ENCODE results near the gene ZEB2. TPM values are rescaled to one million over a fixed set of nuclear protein-coding genes. Genes with fewer than 3 reads are reported as not detected.

ZEB2 gene
- polyA plus RNA-seq, 1 donor from 2014 or later, result 2.2 TPM

DNA sequence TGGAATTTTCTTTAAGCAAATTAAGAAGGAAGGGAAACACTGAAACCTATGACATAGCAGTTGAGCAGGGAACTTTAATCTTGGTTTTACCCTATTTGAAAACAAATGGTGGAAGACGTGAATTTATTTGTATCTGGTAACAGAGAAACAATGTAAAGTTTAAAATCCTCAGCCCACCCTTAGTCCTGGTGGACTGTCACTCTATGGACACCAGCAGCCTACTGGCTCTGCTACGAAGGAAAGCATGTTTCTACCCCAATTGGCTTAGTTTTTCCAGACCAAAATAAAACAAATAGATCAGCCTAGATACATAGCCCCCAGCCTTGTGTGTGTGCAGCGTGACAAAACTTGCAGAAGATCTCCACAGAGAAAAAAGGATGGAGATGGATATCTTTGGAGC lies 7.4 kb downstream of the ZEB2 start:
- Histone ChIP-seq H3K36me3 (ENCODE audit: insufficient read depth, low read length) (no peaks in the 10 kb centered on the region), H3K27me3 (ENCODE audit: insufficient read depth, low read depth, low read length) (peaks cover 35% of the 10 kb centered on the region), H3K9me3 (ENCODE audit: low read length) (no peaks in the 10 kb centered on the region), H3K27ac (ENCODE audit: low read length) (no peak overlapping the region), H3F3A (ENCODE audit: insufficient read depth, low read length, poor library complexity, severe bottlenecking) (no peaks in the 10 kb centered on the region), H3K9me2 (ENCODE audit: insufficient read depth, low read length) (no peaks in the 10 kb centered on the region), H4K20me1 (ENCODE audit: insufficient read depth) (no peaks in the 10 kb centered on the region), H3K4me3 (ENCODE audit: low read length) (no peak overlapping the region), H3K4me2 (ENCODE audit: low read length) (no peak overlapping the region), H3K79me2 (replicated peaks; ENCODE audit: insufficient read depth, low read length) (peaks cover 81% of the 10 kb centered on the region), H2AFZ (ENCODE audit: low read depth, low read length) (no peak overlapping the region), H3K9ac (ENCODE audit: low read length) (no peak overlapping the region)
- TF ChIP-seq EP300 (conservative IDR thresholded peaks at IDR 0.05; ENCODE audit: poor library complexity, severe bottlenecking) (no peak), RAD21 (conservative IDR thresholded peaks at IDR 0.05) (no peak), TAF1 (IDR thresholded peaks at IDR 0.05; ENCODE audit: low read depth) (no peak), POLR2AphosphoS5 (IDR thresholded peaks at IDR 0.05) (no peak), SMC3 (conservative IDR thresholded peaks at IDR 0.05; ENCODE audit: poor library complexity) (no peak), MXI1 (conservative IDR thresholded peaks at IDR 0.05; ENCODE audit: poor library complexity, severe bottlenecking) (no peak), EZH2 (IDR thresholded peaks at IDR 0.05; ENCODE audit: borderline replicate concordance, insufficient read depth, low read length, poor library complexity, severe bottlenecking) (no peak)
- TF ChIP-seq, protein P1, sequence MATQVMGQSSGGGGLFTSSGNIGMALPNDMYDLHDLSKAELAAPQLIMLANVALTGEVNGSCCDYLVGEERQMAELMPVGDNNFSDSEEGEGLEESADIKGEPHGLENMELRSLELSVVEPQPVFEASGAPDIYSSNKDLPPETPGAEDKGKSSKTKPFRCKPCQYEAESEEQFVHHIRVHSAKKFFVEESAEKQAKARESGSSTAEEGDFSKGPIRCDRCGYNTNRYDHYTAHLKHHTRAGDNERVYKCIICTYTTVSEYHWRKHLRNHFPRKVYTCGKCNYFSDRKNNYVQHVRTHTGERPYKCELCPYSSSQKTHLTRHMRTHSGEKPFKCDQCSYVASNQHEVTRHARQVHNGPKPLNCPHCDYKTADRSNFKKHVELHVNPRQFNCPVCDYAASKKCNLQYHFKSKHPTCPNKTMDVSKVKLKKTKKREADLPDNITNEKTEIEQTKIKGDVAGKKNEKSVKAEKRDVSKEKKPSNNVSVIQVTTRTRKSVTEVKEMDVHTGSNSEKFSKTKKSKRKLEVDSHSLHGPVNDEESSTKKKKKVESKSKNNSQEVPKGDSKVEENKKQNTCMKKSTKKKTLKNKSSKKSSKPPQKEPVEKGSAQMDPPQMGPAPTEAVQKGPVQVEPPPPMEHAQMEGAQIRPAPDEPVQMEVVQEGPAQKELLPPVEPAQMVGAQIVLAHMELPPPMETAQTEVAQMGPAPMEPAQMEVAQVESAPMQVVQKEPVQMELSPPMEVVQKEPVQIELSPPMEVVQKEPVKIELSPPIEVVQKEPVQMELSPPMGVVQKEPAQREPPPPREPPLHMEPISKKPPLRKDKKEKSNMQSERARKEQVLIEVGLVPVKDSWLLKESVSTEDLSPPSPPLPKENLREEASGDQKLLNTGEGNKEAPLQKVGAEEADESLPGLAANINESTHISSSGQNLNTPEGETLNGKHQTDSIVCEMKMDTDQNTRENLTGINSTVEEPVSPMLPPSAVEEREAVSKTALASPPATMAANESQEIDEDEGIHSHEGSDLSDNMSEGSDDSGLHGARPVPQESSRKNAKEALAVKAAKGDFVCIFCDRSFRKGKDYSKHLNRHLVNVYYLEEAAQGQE (IDR thresholded peaks at IDR 0.05; ENCODE audit: borderline replicate concordance), result no peak
- TF ChIP-seq, protein P2, sequence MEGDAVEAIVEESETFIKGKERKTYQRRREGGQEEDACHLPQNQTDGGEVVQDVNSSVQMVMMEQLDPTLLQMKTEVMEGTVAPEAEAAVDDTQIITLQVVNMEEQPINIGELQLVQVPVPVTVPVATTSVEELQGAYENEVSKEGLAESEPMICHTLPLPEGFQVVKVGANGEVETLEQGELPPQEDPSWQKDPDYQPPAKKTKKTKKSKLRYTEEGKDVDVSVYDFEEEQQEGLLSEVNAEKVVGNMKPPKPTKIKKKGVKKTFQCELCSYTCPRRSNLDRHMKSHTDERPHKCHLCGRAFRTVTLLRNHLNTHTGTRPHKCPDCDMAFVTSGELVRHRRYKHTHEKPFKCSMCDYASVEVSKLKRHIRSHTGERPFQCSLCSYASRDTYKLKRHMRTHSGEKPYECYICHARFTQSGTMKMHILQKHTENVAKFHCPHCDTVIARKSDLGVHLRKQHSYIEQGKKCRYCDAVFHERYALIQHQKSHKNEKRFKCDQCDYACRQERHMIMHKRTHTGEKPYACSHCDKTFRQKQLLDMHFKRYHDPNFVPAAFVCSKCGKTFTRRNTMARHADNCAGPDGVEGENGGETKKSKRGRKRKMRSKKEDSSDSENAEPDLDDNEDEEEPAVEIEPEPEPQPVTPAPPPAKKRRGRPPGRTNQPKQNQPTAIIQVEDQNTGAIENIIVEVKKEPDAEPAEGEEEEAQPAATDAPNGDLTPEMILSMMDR (IDR thresholded peaks at IDR 0.05; ENCODE audit: poor library complexity, severe bottlenecking), result no peak

DNA sequence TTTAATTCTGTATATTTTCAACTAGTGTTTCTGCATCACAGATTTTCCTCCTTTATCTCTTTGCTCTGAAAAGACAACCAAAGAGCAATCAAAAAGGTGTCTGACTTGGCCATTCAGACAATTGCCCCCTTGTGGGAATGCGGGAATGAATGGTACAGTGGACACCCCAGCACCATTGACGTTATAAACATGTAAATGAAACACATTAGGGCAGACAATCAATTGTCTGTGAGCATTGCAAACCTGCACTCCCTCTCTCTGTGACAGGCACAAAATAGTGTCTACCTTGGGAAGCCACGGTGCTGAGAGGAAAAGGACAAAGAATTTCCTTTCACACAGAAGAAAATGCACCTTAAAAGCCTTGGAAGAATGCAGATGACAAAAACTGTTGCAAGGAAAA lies 8.0 kb downstream of the ZEB2 start:
- Histone ChIP-seq H3K79me2 (replicated peaks; ENCODE audit: insufficient read depth, low read length) (peaks cover 82% of the 10 kb centered on the region), H3K27ac (ENCODE audit: low read length) (no peak overlapping the region), H2AFZ (ENCODE audit: low read depth, low read length) (no peak overlapping the region), H3K9ac (ENCODE audit: low read length) (no peak overlapping the region), H3K4me2 (ENCODE audit: low read length) (no peak overlapping the region), H3F3A (ENCODE audit: insufficient read depth, low read length, poor library complexity, severe bottlenecking) (no peaks in the 10 kb centered on the region), H3K4me3 (ENCODE audit: low read length) (no peak overlapping the region), H3K9me2 (ENCODE audit: insufficient read depth, low read length) (no peaks in the 10 kb centered on the region), H3K36me3 (ENCODE audit: insufficient read depth, low read length) (no peaks in the 10 kb centered on the region), H3K27me3 (ENCODE audit: insufficient read depth, low read depth, low read length) (peaks cover 32% of the 10 kb centered on the region), H3K9me3 (ENCODE audit: low read length) (no peaks in the 10 kb centered on the region), H4K20me1 (ENCODE audit: insufficient read depth) (no peaks in the 10 kb centered on the region)
- TF ChIP-seq MXI1 (conservative IDR thresholded peaks at IDR 0.05; ENCODE audit: poor library complexity, severe bottlenecking), result no peak
- no peak for TF ChIP-seq SMC3 (conservative IDR thresholded peaks at IDR 0.05; ENCODE audit: poor library complexity)
- no peak for TF ChIP-seq RAD21 (conservative IDR thresholded peaks at IDR 0.05)
- TF ChIP-seq POLR2AphosphoS5 (IDR thresholded peaks at IDR 0.05), result no peak
- TF ChIP-seq, protein P1 (IDR thresholded peaks at IDR 0.05; ENCODE audit: borderline replicate concordance), result no peak
- TF ChIP-seq, protein P2 (IDR thresholded peaks at IDR 0.05; ENCODE audit: poor library complexity, severe bottlenecking), result no peak
- no peak for TF ChIP-seq EP300 (conservative IDR thresholded peaks at IDR 0.05; ENCODE audit: poor library complexity, severe bottlenecking)
